ENCODE results near the gene MAP7.

MAP7 gene

DNA sequence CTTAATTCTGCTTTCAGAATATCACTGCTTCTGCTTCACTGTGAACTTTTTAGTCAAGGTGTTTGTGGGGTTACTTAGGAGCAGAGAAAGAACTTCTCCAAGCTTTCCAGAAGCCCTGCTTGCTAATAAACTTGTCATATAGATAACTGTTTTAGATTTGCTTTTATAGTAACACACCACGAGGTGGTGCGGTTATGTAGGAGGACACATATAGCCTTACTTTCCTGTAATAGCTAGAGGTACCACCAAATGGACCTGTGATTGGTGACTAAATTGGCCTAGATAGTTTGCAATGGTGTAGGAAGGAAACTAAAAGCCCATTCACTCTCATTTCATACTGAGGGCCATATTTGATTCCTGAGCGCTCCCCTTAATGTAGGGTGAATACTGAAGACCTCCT lies 208.3 kb downstream of the MAP7 start:
- Histone ChIP-seq H3K36me3 (ENCODE audit: insufficient read depth, low read length) (no peaks in the 10 kb centered on the region), H3K27ac (ENCODE audit: low read depth, low read length) (no peak overlapping the region), H3K27me3 (ENCODE audit: insufficient read depth, low read length) (no peaks in the 10 kb centered on the region), H2AFZ (ENCODE audit: low read length, unreplicated experiment) (no peak overlapping the region), H3K4me1 (ENCODE audit: control insufficient read depth, insufficient read depth, low read length, unreplicated experiment) (peaks cover 6% of the 10 kb centered on the region), H3K79me2 (ENCODE audit: control insufficient read depth, insufficient read depth, low read length, unreplicated experiment) (no peaks in the 10 kb centered on the region), H3K4me3 (ENCODE audit: low read depth, low read length) (no peak overlapping the region)

DNA sequence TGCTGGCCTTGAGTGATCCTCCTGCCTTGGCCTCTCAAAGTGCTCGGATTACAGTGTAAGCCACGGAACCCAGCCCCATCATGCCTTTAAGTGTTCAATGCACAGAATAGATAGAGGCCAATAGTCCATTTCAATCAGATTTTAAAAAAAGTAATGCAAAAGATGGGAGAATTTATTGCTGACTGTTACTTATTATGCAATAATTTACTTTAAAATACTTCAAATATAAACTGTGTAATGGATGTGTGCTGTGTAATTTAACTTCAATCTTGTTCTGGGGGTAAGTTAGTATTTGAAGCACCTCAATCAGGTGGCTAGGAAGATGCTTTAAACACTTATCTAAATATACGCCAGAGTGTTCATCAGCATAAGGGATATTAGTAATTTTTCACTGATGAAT lies 208.9 kb downstream of the MAP7 start:
- Histone ChIP-seq H2AFZ (ENCODE audit: low read length, unreplicated experiment) (no peak overlapping the region), H3K27ac (ENCODE audit: low read depth, low read length) (no peak overlapping the region), H3K27me3 (ENCODE audit: insufficient read depth, low read length) (no peaks in the 10 kb centered on the region), H3K36me3 (ENCODE audit: insufficient read depth, low read length) (no peaks in the 10 kb centered on the region), H3K4me1 (ENCODE audit: control insufficient read depth, insufficient read depth, low read length, unreplicated experiment) (peaks cover 6% of the 10 kb centered on the region), H3K4me3 (ENCODE audit: low read depth, low read length) (no peak overlapping the region), H3K79me2 (ENCODE audit: control insufficient read depth, insufficient read depth, low read length, unreplicated experiment) (no peaks in the 10 kb centered on the region)

DNA sequence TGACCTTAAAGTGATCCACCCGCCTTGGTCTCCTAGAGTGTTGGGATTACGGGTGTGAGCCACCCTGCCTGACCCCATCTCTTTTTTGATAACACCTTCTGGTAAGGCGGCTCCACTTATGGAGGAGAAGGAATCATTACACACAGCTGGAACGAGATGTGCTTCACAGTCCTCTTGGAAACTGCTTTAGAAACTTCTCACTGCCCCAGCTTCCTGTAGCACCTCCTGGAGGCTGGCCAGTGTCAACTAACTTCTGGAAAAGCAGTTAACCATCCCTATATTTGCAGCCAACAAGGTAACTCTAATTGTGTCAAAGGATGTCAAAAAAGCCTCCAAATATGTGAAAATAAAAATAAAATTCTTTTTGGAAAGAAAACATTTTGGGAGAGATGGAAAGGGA lies 211.7 kb downstream of the MAP7 start:
- H3K4me1 ChIP-seq (ENCODE audit: control insufficient read depth, insufficient read depth, low read length, unreplicated experiment): no peaks in the 10 kb centered on the region
- H3K27ac ChIP-seq (ENCODE audit: low read depth, low read length): no peak overlapping the region
- peaks cover 3% of the 10 kb centered on the region; the same call in 1 of the 2 replicates for H3K27me3 ChIP-seq (ENCODE audit: insufficient read depth, low read length)
- H2AFZ ChIP-seq (ENCODE audit: low read length, unreplicated experiment): no peak overlapping the region
- H3K36me3 ChIP-seq (ENCODE audit: insufficient read depth, low read length): no peaks in the 10 kb centered on the region
- no peaks in the 10 kb centered on the region for H3K79me2 ChIP-seq (ENCODE audit: control insufficient read depth, insufficient read depth, low read length, unreplicated experiment)
- H3K4me3 ChIP-seq (ENCODE audit: low read depth, low read length): no peak overlapping the region

DNA sequence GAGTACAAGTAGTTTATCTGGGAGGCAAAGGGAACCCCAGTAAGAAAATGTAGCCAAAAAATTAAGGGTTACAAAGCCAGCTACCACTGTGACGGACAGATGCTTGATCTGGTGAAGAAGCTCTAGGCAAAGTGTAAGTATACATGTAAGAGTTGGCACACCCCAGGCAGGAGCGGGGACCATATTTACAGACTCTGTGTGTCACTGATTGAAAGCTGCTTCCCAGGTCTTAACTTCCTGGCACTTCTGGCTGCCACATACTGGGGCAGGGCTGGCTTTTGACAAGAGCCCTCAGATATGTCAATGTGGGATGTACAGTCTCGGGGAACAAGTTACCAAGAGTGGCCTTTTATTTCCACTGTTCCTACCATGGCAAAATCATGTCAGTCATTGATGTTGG lies 212.6 kb downstream of the MAP7 start:
- H3K36me3 ChIP-seq (ENCODE audit: insufficient read depth, low read length): no peaks in the 10 kb centered on the region
- no peaks in the 10 kb centered on the region for H3K4me1 ChIP-seq (ENCODE audit: control insufficient read depth, insufficient read depth, low read length, unreplicated experiment)
- H3K79me2 ChIP-seq (ENCODE audit: control insufficient read depth, insufficient read depth, low read length, unreplicated experiment): no peaks in the 10 kb centered on the region
- no peak overlapping the region for H3K27ac ChIP-seq (ENCODE audit: low read depth, low read length)
- H3K27me3 ChIP-seq (ENCODE audit: insufficient read depth, low read length): peaks cover 12% of the 10 kb centered on the region; the same call in 1 of the 2 replicates
- no peak overlapping the region for H2AFZ ChIP-seq (ENCODE audit: low read length, unreplicated experiment)
- H3K4me3 ChIP-seq (ENCODE audit: low read depth, low read length): no peak overlapping the region

- Histone ChIP-seq H3K4me3 (ENCODE audit: low read depth, low read length) (no peak overlapping the region), H3K36me3 (ENCODE audit: insufficient read depth, low read length) (no peaks in the 10 kb centered on the region), H3K79me2 (ENCODE audit: control insufficient read depth, insufficient read depth, low read length, unreplicated experiment) (no peaks in the 10 kb centered on the region), H3K4me1 (ENCODE audit: control insufficient read depth, insufficient read depth, low read length, unreplicated experiment) (no peaks in the 10 kb centered on the region), H3K27me3 (ENCODE audit: insufficient read depth, low read length) (peaks cover 17% of the 10 kb centered on the region), H2AFZ (ENCODE audit: low read length, unreplicated experiment) (no peak overlapping the region), H3K27ac (ENCODE audit: low read depth, low read length) (no peak overlapping the region)
These were observed 213.1 kb downstream of the MAP7 start for GRCh38 chr6:136337121-136337520.

DNA sequence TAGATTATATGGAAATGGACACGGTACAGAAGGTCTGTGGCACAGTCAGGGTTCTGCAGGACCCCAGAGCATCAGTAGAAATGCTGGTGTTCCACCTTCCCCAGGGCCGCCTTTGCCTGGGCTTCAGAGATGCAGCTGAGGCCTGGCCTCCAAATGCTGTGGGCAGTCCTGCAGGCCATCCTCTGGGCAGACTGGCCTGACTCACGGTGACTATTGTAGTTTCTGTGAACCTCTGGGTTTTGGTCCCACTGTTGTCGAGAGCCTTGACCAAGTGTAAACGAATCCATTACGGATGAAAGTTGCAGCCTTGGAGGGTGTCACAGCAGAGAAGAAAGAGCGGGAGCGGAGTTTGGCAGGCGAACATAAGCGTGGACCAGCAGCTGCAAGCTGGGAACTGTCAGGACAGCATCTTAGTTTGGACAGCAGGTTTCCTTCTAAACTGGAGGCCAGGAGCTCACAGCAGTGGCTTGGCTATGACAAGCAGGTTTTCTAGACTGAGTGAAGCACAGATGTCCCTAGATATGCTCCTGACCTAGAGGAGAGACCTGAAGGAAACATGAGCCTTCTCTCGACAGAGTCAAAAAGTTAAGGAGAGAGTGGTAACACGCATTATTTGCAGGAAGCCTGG lies 214.4 kb downstream of the MAP7 start:
- Histone ChIP-seq H3K4me1 (ENCODE audit: control insufficient read depth, insufficient read depth, low read length, unreplicated experiment) (no peaks in the 10 kb centered on the region), H3K27me3 (ENCODE audit: insufficient read depth, low read length) (peaks cover 18% of the 10 kb centered on the region), H3K4me3 (ENCODE audit: low read depth, low read length) (no peak overlapping the region), H3K27ac (ENCODE audit: low read depth, low read length) (no peak overlapping the region), H3K36me3 (ENCODE audit: insufficient read depth, low read length) (no peaks in the 10 kb centered on the region), H2AFZ (ENCODE audit: low read length, unreplicated experiment) (no peak overlapping the region), H3K79me2 (ENCODE audit: control insufficient read depth, insufficient read depth, low read length, unreplicated experiment) (no peaks in the 10 kb centered on the region)

GRCh38 chr6:136334853-136335252 lies 215.4 kb downstream of the MAP7 start:
- H2AFZ ChIP-seq (ENCODE audit: low read length, unreplicated experiment): no peak overlapping the region
- H3K4me1 ChIP-seq (ENCODE audit: control insufficient read depth, insufficient read depth, low read length, unreplicated experiment): no peaks in the 10 kb centered on the region

GRCh38 chr6:136334465-136334846 lies 215.8 kb downstream of the MAP7 start:
- Histone ChIP-seq H3K79me2 (ENCODE audit: control insufficient read depth, insufficient read depth, low read length, unreplicated experiment) (no peaks in the 10 kb centered on the region), H3K4me3 (ENCODE audit: low read depth, low read length) (no peak overlapping the region), H3K27ac (ENCODE audit: low read depth, low read length) (no peak overlapping the region), H3K4me1 (ENCODE audit: control insufficient read depth, insufficient read depth, low read length, unreplicated experiment) (no peaks in the 10 kb centered on the region), H3K27me3 (ENCODE audit: insufficient read depth, low read length) (peaks cover 18% of the 10 kb centered on the region), H3K36me3 (ENCODE audit: insufficient read depth, low read length) (no peaks in the 10 kb centered on the region), H2AFZ (ENCODE audit: low read length, unreplicated experiment) (no peak overlapping the region)

More at GRCh38 chr6:136334853-136335252, 215.4 kb downstream of the MAP7 start:
- H3K36me3 ChIP-seq (ENCODE audit: insufficient read depth, low read length): no peaks in the 10 kb centered on the region
- H3K27ac ChIP-seq (ENCODE audit: low read depth, low read length): no peak overlapping the region
- no peaks in the 10 kb centered on the region for H3K79me2 ChIP-seq (ENCODE audit: control insufficient read depth, insufficient read depth, low read length, unreplicated experiment)
- H3K27me3 ChIP-seq (ENCODE audit: insufficient read depth, low read length): peaks cover 18% of the 10 kb centered on the region
- H3K4me3 ChIP-seq (ENCODE audit: low read depth, low read length): no peak overlapping the region

DNA sequence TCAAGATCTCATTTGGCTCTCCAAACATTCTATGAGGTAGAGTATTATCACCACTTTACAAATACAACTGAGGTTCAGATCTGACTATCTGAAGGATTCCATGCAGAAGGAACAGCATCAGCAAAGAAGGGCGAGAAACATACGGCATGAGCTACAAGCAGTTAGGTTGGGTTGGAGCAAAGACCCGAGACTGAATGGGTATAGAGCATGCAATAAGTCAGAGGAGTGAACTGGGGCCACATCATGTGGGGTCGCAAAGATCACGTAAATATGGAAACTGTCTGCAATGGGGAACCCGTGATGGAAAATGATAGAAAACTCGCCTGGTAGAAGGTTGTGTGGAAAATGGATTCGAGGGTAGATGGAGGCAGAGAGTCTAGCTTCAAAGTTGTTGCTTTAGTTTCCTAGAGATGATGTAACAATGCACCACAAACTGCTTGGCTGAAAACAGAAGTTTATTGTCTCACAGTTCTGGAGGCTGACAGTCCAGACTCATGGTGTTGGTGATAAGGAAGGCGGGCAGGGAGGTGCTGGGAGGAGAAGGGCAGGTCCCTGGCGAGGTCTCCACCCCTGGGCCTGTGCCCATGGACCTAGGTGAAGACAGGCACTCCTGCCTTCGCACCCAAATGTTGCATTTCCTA lies 216.3 kb downstream of the MAP7 start:
- Histone ChIP-seq H3K36me3 (ENCODE audit: insufficient read depth, low read length) (no peaks in the 10 kb centered on the region), H3K27me3 (ENCODE audit: insufficient read depth, low read length) (peaks cover 18% of the 10 kb centered on the region), H3K4me3 (ENCODE audit: low read depth, low read length) (no peak overlapping the region), H3K4me1 (ENCODE audit: control insufficient read depth, insufficient read depth, low read length, unreplicated experiment) (no peaks in the 10 kb centered on the region), H2AFZ (ENCODE audit: low read length, unreplicated experiment) (no peak overlapping the region), H3K79me2 (ENCODE audit: control insufficient read depth, insufficient read depth, low read length, unreplicated experiment) (no peaks in the 10 kb centered on the region), H3K27ac (ENCODE audit: low read depth, low read length) (no peak overlapping the region)

DNA sequence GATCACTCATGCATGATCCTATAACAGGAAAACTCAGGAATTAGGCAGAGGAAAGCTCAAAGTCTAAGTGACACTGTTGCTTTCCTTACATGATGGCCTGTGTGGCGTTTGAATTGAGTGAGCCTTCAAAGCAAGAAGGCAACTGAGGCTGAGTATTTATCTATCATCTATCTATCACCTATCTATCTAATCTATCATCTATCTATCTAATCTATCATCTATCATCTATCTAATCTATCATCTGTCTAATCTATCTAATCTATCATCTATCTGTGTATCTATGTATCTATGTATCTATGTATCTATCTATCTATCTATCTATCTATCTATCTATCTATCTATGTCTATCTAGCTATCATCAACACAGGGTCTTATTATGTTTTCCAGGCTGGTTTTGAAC lies 218.8 kb downstream of the MAP7 start:
- Histone ChIP-seq H3K27ac (ENCODE audit: low read depth, low read length) (no peak overlapping the region), H3K79me2 (ENCODE audit: control insufficient read depth, insufficient read depth, low read length, unreplicated experiment) (no peaks in the 10 kb centered on the region), H3K27me3 (ENCODE audit: insufficient read depth, low read length) (peaks cover 18% of the 10 kb centered on the region), H3K4me3 (ENCODE audit: low read depth, low read length) (no peak overlapping the region), H3K36me3 (ENCODE audit: insufficient read depth, low read length) (no peaks in the 10 kb centered on the region), H3K4me1 (ENCODE audit: control insufficient read depth, insufficient read depth, low read length, unreplicated experiment) (no peaks in the 10 kb centered on the region), H2AFZ (ENCODE audit: low read length, unreplicated experiment) (no peak overlapping the region)

- no peaks in the 10 kb centered on the region for H3K36me3 ChIP-seq (ENCODE audit: insufficient read depth, low read length)
- H2AFZ ChIP-seq (ENCODE audit: low read length, unreplicated experiment): no peak overlapping the region
- H3K4me1 ChIP-seq (ENCODE audit: control insufficient read depth, insufficient read depth, low read length, unreplicated experiment): no peaks in the 10 kb centered on the region
- H3K27ac ChIP-seq (ENCODE audit: low read depth, low read length): no peak overlapping the region
- no peaks in the 10 kb centered on the region for H3K79me2 ChIP-seq (ENCODE audit: control insufficient read depth, insufficient read depth, low read length, unreplicated experiment)
- no peak overlapping the region for H3K4me3 ChIP-seq (ENCODE audit: low read depth, low read length)
- peaks cover 18% of the 10 kb centered on the region for H3K27me3 ChIP-seq (ENCODE audit: insufficient read depth, low read length)
These were observed 219.6 kb downstream of the MAP7 start for GRCh38 chr6:136330634-136331033.
